ENCODE results near the gene DIP2C.
"Not testable (repeated sequence)": the region's sequence is repeated elsewhere in the genome, so short reads cannot be mapped to it uniquely, and the experiment has no call there.

DIP2C gene

DNA sequence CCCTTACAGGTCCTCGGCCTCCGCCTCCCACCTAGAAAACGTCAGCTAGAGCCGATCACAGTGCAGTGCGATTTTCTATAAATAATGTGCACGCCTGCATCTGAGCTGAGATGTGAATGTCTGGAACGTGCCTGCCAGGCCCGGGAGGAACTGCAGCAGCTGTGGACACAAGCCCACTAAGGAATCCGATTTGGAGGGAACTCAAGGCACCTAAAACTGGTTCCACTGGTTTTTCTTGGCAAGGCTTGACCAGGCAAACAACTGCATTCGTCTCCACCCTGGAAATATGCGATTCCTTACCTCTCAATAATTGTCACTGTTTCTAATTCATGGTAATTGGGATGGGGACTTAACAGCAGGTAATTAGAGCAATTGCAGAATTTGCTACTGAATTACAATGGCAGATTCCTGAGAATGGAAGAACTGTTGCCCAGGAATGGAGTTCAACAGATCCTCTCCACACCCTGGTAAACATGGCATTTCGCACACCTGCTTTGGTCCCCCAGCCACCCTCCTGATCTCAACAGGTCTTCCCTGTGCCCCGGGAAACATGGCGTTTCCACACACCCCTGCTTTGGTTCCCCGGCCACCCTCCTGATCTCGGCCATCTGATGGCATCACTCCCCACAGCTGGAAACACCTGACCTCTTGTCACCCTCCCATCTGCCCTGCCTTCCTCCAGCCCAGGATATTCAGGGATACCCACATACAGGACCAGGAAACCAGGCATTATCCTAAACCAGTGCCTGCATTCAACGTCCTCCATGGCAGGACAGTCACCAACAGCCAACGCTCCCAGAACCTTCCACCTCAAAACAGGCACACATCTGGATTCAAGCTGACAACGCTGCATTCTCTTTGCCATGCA, 76.0 kb downstream of the DIP2C start:
- Histone ChIP-seq H3K27me3 (replicated peaks) (no peaks in the 10 kb centered on the region), H3K36me3 (replicated peaks) (no peaks in the 10 kb centered on the region), H3K4me3 (ENCODE audit: low read depth, low read length) (no peak overlapping the region), H3K27ac (no peak overlapping the region)
- DNase-seq: no peak
- in situ Hi-C loops (cut with HindIII; ENCODE audit: low pct_ligation_motif_present, low sequenced_read_pairs): no loop called here
- TF ChIP-seq, protein P1, sequence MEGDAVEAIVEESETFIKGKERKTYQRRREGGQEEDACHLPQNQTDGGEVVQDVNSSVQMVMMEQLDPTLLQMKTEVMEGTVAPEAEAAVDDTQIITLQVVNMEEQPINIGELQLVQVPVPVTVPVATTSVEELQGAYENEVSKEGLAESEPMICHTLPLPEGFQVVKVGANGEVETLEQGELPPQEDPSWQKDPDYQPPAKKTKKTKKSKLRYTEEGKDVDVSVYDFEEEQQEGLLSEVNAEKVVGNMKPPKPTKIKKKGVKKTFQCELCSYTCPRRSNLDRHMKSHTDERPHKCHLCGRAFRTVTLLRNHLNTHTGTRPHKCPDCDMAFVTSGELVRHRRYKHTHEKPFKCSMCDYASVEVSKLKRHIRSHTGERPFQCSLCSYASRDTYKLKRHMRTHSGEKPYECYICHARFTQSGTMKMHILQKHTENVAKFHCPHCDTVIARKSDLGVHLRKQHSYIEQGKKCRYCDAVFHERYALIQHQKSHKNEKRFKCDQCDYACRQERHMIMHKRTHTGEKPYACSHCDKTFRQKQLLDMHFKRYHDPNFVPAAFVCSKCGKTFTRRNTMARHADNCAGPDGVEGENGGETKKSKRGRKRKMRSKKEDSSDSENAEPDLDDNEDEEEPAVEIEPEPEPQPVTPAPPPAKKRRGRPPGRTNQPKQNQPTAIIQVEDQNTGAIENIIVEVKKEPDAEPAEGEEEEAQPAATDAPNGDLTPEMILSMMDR (IDR thresholded peaks at IDR 0.05; ENCODE audit: low read depth, low read length, missing control alignments): no peak

DNA sequence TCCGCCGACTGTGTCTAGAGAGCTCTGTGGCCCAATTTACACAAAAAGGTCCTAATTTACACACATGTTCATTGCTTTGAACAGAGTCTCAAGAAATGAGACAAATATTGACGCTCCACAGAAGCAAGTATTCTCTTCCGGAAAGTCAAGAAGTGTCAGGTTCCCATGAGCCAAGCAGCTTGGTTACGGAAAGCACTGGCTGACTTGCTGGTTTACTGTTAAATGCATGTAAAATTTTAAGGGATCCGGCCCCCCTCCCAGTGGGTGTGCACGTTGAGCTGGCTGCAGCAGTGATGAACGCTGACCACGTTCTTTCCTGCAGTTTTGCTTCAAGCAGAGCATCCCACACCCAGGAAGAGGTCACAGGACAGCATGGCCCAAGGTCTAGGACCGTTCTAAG, 76.8 kb downstream of the DIP2C start:
- in situ Hi-C loops (cut with HindIII; ENCODE audit: low pct_ligation_motif_present, low sequenced_read_pairs): no loop called here
- TF ChIP-seq, protein P1 (IDR thresholded peaks at IDR 0.05; ENCODE audit: low read depth, low read length, missing control alignments): no peak
- Histone ChIP-seq H3K27me3 (replicated peaks) (no peaks in the 10 kb centered on the region), H3K4me3 (ENCODE audit: low read depth, low read length) (no peak overlapping the region), H3K36me3 (replicated peaks) (no peaks in the 10 kb centered on the region), H3K27ac (no peak overlapping the region)
- DNase-seq: no peak

DNA sequence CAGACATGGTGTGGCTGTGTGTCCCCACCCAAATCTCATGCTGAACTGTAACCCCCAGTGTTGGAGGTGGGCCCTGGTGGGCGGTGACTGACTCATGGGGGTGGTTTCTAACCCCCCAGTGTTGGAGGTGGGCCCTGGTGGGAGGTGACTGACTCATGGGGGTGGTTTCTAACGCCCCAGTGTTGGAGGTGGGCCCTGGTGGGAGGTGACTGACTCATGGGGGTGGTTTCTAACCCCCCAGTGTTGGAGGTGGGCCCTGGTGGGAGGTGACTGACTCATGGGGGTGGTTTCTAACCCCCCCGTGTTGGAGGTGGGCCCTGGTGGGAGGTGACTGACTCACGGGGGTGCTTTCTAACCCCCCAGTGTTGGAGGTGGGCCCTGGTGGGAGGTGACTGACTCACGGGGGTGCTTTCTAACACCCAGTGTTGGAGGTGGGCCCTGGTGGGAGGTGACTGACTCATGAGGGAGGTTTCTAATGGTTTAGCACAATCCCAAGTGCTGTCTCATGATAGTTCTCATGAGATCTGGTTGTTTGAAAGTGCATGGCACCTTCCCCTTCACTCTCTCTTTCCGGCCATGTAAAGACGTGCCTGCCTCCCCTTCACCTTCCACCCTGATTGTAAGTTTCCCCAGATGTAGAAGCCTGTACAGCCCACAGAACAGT, 78.7 kb downstream of the DIP2C start:
- H3K27me3 ChIP-seq (replicated peaks); in situ Hi-C loops (cut with HindIII; ENCODE audit: low pct_ligation_motif_present, low sequenced_read_pairs); H3K36me3 ChIP-seq (replicated peaks); H3K4me3 ChIP-seq (ENCODE audit: low read depth, low read length): not testable (repeated sequence)
- H3K27ac ChIP-seq: peak overlapping the region; percentile 72
- peak; percentile 80 for DNase-seq

DNA sequence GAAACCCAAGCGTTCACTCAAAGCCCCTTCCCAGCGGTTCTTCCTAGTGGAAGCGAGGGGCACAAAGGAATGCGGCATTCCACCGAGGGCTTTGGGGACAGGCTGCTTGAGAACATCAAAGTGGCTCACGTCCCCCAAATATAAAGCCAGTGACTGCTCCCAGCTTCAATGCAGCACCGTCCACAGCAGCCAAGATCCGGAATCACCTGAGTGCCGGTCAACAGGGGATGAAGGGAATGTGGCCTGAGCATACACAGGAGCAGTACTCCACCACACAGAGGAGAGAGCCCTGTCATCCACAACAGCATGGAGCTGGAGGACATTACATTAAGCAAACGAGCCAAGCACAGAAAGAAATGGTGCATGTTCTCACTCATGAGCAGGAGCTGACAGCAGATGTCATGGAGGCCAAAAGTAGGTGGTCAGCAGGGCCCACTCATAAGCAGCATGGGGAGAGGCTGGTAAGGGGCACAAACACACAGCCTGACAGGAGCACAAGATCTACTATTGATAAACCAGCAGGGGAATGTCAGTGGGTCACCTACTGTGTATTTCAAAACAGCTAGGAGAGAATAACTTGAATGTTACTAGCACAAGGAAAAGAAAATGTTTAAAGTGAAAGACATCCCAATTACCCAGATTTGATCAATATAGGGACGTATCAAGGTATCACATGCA, 79.5 kb downstream of the DIP2C start:
- H3K27me3 ChIP-seq (replicated peaks): no peaks in the 10 kb centered on the region
- H3K36me3 ChIP-seq (replicated peaks): no peaks in the 10 kb centered on the region
- no peak overlapping the region for H3K4me3 ChIP-seq (ENCODE audit: low read depth, low read length)
- in situ Hi-C loops (cut with HindIII; ENCODE audit: low pct_ligation_motif_present, low sequenced_read_pairs): no loop called here
- no peak overlapping the region for H3K27ac ChIP-seq
- DNase-seq: no peak
- TF ChIP-seq, protein P1 (IDR thresholded peaks at IDR 0.05; ENCODE audit: low read depth, low read length, missing control alignments): no peak

DNA sequence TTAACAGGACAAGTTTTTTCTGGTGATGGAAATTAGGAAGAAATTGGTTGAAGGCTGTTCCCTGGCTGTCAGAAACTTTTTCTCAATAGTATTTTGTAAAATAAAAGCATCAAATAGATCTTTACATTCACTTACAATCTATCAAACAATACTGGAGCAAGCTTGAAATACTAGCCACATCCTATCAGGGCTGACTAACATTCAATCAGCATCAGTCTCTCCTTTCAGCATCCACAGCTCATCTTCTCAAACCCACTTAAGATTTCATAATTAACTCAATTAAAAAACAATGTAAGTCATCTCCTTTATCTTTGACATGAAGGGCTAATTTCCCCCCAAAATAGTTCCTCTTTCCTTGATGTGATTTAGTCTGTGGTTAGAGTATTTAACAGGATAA, 80.2 kb downstream of the DIP2C start:
- H3K36me3 ChIP-seq (replicated peaks): no peaks in the 10 kb centered on the region
- H3K4me3 ChIP-seq (ENCODE audit: low read depth, low read length): no peak overlapping the region
- H3K27me3 ChIP-seq (replicated peaks): no peaks in the 10 kb centered on the region
- TF ChIP-seq, protein P1 (IDR thresholded peaks at IDR 0.05; ENCODE audit: low read depth, low read length, missing control alignments): no peak
- no peak overlapping the region for H3K27ac ChIP-seq
- DNase-seq: no peak
- in situ Hi-C loops (cut with HindIII; ENCODE audit: low pct_ligation_motif_present, low sequenced_read_pairs): no loop called here

Measured in brain microvascular endothelial cell (primary cell).